ENCODE measurements around the gene ITIH2.
"Not testable (repeated sequence)": the region's sequence is repeated elsewhere in the genome, so short reads cannot be mapped to it uniquely, and the experiment has no call there.

The ITIH2 gene, protein sequence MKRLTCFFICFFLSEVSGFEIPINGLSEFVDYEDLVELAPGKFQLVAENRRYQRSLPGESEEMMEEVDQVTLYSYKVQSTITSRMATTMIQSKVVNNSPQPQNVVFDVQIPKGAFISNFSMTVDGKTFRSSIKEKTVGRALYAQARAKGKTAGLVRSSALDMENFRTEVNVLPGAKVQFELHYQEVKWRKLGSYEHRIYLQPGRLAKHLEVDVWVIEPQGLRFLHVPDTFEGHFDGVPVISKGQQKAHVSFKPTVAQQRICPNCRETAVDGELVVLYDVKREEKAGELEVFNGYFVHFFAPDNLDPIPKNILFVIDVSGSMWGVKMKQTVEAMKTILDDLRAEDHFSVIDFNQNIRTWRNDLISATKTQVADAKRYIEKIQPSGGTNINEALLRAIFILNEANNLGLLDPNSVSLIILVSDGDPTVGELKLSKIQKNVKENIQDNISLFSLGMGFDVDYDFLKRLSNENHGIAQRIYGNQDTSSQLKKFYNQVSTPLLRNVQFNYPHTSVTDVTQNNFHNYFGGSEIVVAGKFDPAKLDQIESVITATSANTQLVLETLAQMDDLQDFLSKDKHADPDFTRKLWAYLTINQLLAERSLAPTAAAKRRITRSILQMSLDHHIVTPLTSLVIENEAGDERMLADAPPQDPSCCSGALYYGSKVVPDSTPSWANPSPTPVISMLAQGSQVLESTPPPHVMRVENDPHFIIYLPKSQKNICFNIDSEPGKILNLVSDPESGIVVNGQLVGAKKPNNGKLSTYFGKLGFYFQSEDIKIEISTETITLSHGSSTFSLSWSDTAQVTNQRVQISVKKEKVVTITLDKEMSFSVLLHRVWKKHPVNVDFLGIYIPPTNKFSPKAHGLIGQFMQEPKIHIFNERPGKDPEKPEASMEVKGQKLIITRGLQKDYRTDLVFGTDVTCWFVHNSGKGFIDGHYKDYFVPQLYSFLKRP

DNA sequence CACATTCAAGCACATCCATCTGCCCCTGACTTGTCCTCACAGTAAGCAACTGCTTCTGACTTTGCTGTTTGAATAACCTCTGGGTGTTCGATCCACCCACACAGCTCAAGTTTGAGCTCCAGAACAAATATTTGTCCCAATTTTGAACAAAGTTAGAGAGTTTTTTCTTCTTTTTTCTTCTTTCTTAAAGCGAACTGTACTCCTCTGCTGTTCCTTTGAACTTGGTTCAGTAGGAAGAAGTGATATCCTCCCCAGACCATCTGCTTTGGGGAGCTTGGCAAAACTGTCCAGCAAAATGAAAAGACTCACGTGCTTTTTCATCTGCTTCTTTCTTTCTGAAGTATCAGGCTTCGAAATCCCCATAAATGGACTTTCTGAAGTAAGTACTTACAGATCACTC lies at the start of gene ITIH2:
Gene ITIH2 (plus strand): TSS at position 177 of the 400 bp plus-strand sequence. CDS start 119 bp downstream, at position 296.
- DNase-seq (ENCODE audit: low read depth): no peak

DNA sequence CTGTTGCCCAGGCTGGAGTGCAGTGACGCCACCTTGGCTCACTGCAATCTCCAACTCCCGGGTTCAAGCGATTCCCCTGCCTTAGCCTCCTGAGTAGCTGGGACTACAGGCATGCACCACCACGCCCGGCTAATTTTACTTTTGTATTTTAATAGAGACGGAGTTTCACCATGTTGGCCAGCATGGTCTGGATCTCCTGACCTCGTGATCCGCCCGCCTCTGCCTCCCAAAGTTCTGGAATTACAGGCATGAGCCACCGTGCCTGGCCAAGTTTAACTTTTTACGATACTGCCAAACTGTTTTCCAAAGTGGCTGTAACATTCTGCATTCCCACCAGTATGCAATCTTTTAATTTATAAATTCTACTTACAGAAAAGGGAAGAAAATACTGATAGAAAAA lies 46.0 kb upstream of the ITIH2 start:
- not testable (repeated sequence) for DNase-seq (ENCODE audit: low read depth)

DNA sequence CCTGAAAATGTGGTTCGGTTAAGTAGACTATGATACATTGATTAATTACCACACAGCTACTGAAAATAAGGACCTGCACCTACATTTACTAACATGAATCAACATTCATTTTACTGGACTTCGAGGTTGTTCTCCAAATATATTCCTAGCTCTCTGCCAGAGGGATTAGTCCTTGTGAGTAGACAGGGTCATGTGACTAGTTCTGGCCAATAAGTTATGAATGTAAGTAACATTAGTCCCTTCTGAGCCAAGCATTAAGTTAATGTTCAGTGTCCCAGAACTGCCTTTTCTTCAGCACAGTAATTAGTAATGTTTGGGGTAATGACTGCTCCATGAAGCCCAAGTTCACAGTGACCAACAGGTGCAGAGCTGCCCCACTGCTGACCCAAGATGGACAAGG lies 45.6 kb upstream of the ITIH2 start:
- DNase-seq (ENCODE audit: low read depth): no peak

DNA sequence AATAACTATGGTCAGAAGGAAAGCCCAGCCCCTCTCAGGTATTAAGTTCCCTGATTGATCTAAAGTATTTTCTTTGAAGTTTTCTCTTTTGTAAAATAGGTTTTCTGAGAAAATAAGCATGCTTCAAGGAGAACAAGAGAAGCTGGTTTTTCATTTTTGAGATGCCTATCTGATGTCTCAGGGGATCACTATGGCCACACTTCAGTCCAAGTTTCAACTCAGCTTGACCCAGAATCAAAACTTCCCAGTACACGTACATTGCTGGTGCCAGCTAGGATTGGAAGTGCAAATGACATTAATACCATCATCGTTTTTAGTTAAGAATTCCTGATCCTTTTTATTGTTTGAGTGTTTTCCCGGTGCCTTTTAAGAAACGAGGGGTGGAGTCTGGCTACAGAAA lies 43.6 kb upstream of the ITIH2 start:
- no peak for DNase-seq (ENCODE audit: low read depth)

DNA sequence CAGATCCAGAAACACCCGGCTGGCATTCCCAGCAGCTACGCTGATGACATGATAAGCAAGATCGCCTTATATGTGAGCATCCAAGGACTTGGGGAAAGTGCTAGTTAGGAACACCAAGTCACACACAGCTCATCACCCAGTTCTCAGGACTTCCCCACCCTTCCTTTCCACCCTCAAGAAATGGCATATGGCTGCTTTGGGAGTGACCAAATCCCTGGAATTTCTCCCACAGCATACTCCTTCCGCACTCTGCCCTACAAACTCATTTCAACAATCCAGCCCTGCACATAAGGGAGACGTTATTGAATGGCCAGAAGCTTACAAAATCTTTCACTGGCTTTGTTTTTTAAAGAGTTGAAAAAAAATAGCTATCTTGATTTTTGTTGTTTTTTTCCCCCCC lies 40.6 kb upstream of the ITIH2 start:
- DNase-seq (ENCODE audit: low read depth): no peak

DNA sequence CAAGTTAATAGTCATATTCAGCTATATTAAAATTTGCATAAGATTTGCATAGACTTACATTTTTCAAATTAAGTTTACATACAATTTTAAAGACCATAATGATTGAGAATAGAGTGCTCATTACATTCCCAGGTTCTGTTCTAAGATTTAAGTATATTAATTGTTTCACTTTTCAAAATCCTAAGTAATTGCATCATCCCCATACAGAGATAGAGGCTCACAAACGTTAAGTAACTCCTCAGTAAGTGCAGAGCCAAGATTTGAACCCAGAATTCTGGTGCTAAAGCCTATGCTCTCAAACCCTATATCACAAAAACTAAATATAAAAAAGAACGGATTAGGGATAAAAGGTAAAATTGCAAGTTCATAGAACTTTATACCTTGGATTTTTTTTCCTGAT lies 38.4 kb upstream of the ITIH2 start:
- no peak for DNase-seq (ENCODE audit: low read depth)

DNA sequence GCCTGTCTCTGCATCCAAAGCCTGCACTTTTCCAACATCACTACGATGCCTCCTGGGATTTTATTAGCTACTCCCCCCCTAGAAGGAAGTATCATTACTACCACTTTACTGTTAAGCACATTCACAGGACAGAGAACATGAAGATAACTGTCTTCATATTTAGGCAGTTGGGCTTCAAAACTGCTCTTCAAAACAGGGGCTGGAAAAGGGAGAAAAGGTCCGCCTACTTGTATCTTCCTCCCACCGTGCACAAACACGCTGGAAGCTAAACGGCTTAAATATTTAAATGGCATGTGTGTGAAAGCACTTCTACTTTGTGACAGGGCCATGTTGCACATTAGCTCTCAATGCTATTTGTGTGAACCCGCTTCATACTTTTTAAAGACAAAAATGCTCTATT lies 37.3 kb upstream of the ITIH2 start:
- DNase-seq (ENCODE audit: low read depth): no peak

DNA sequence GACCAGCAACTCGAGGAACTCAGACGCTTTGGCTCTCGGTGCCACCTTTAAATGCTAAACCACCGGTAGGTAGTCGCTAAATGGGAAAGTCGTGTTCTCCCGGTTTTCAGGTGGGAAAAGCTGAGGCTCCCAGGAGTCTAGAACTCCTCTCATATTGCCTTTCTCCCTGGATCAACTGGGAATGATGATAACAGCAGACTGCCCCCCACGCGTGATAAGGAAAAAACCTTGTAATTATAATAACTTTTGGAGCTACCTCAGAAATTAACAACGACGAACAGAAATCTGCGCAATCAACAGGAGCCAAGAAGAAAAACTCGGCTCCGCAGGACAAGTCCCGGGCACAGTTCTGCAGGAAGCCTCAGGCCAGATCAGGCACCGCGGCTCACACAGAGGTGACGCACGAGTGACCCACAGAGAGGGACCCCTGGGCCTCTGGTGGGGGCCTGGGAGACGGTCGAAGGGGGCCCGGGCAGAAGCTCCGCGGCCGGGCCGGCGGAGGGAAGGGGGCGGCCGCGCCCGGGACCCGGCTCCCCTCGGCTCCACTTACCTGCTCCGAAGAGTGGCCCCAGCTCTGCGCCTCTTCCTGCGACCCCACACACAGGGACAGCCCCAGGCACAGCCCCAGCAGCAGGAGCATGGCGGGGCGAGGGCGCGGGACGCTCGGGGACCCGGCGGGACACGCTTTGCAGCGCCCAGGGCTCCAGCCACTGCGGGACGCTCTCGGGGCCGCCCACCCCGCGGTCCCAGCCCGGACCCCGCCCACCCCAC lies 36.7 kb upstream of the ITIH2 start, which contains the start of gene ITIH5:
Gene ITIH5 (minus strand): TSS at position 714 of the 771 bp plus-strand sequence. CDS start 74 bp downstream, at position 640.
- DNase-seq (ENCODE audit: low read depth): no peak

DNA sequence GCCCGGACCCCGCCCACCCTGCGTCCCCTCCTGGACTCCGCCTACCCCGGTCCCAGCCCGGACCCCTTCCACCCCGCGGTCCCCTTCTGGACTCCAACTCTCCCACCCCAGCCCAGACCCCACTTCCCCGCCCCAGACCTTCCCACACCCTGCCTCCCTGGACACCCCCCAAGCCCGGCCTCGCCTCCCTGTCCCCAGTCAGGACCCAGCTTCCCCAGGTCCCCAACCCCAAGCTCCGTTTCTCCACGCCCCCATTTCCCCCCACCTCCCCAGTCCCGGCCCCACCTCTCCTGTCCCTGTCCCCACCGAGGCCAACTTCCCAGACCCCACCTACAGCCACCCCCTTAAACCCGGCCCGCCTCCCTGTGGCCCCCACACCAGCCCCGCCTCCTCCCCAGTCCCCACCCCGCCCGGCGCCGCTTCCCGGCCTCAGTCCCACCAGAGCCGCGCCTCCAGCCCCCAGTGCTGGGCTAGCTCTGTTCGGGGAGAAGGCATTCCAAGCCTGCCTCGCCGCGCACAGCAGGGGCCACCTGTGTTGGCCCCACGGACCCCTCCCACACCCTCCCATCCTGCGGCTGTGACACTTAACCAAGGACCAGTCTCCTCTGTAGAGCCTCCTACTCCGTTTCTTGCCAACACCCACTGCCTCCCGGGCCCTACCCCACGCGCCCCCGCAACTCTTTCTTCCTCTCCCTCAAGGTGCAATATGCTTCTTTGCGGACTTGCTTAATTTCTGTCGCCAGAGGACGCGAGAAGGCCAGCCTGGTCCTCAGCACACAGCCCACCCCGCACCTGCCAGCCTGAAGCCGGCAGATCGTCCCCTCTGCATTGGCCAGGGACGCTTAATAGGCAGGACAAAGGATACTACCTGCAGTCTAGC lies 35.6 kb upstream of the ITIH2 start:
- DNase-seq (ENCODE audit: low read depth): no peak

DNA sequence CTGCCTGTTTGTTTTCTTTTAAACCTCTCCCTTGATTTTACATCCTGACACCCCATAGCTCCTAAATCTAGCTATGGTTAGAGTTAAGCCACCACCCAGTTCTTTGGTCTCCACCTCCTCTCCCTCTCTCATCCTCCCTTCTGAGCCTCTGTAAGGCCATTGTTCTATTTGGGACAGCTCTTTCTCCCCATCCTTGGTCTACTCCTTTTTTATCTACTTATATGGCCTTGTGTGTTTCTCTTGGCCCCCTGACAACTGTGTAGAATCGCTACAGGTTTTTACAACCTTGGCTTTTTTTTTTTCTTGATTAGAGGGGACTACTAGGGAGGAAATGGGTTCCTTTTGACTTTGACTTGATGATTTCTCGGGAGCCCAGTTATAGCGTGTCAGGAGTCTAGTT lies 33.0 kb upstream of the ITIH2 start:
- no peak for DNase-seq (ENCODE audit: low read depth)

DNA sequence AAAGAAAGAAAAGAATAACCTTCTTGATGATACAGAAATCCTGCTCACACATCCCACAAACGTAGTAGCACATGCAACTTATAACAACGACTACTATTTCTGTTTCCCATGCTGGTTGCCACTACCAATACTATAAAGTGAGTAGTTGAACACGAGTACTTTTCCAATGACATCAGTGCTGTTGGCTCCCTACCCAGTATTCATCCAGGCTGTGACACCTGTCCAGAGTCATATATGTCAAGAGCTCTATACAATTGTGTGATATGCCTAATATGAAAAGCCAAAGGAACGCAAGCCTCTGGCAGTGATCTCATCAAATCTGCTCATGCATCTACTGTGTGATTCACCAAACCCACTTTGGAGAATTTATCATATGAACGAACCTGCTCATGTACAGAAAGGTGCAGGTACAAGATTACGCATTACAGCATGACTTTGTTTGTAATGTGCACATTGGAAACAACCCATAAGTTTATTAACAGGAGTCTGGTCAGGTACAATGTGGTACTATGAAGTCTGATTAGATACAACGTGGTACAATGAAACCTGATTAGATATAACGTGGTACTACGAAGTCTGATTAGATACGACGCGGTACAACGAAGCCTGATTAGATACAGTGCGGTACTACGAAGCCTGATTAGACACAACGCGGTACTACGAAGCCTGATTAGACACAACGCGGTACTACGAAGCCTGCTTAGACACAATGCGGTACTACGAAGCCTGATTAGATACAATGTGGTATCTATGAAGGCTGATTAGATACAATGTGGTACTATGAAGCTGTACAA lies 30.6 kb upstream of the ITIH2 start:
- DNase-seq (ENCODE audit: low read depth): no peak

DNA sequence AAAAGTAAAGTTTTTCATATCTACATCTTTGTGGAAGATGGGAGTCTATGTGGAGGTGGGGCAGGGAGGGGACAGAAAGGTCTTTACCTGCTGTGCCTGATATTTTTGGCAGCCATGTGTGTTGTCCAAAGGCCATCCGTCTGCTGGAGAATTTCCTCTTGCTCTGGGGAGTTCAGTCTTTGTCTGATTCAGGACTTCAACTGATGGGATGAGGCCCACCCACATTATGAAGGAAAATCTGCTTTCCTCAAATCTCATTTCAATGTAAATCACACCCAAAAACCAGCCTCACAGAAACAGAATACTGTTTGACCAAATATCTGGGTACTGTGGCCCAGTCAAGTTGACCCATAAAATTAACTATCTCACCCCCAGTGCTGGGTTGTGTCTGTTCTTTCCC lies 23.9 kb upstream of the ITIH2 start:
- no peak for DNase-seq (ENCODE audit: low read depth)

DNA sequence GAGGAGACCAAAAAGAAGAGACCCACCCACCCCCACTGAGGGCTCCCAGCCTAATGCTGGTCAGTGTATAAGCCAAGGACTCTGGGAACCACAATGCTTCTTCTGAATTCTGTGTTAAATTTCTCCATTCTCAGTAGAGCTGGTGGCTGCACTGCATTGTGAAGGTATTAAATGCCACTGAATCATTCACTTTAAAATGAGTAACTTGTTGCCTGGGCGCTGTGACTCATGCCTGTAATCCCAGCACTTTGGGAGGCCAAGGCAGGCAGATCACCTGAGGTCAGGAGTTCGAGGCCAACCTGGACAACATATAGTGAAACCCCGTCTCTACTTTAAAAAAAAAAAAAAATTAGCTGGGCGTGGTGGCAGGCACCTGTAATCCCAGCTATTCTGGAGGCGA lies 23.0 kb upstream of the ITIH2 start:
- not testable (repeated sequence) for DNase-seq (ENCODE audit: low read depth)

DNA sequence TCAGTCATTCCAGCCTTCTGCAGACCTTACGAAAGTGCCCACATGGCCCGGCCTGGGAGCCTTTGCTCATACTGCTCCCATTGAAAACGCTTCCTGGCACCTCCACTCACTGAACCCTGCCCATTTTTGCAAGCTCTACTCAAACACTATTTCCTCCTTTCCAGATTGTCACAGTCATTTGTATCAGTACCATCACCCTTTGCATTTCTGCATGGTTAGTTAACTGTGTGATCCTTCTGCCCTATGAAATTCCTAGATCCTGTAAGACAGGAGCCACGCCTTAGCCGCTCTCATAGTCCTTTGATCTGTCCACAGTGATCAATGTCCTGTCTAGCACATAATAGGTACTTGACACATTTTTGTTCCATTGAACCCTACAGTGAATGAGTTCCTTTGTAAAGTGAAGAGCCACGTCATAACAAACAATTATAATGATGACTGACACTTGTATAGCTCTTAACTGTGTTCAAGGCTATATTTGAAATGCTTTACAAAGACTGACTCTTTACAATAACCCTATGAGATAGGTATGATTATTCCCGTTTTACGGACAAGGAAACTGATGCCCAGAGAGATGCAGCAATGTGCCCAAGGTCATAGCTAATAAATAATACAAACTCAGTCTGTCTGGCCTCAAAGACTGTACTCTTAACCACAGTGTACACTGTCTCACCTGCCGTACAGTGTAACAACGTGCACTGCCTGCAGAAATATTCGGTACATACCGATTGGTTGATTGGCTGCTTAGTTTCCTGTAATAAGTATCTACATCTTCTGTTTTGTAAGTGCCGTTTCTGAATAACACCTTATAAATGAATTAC lies 16.6 kb upstream of the ITIH2 start:
- DNase-seq (ENCODE audit: low read depth): no peak

DNA sequence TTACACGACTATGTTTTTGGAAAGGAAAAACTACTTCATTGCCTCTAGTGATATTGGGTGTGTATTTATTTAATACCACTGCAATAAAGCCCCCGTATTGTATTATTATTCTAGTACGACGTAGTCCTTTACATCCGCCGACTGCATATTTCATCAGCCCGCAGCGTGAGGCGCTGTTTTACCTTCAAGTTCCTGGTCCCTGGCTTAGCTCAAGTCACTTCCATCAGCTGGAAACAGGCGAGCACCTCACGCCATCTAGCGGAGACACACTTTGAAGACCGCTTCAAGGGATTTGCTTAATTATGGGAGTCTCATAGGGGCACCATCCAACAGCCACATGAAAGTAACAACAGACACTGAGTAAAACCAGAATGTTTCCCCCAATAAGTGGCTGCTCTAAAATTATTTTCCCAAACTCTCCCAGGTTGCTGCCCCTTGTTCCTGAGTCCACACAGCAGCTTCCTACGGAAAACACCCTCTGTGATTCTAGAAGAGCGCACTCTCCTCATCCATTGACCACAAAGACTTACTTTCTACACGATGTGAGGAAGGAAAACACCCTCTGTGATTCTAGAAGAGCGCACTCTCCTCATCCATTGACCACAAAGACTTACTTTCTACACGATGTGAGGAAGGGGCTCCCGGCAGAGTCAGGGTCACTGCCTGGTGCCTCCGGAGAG lies 15.7 kb upstream of the ITIH2 start:
- peak; percentile 71 for DNase-seq (ENCODE audit: low read depth)

DNA sequence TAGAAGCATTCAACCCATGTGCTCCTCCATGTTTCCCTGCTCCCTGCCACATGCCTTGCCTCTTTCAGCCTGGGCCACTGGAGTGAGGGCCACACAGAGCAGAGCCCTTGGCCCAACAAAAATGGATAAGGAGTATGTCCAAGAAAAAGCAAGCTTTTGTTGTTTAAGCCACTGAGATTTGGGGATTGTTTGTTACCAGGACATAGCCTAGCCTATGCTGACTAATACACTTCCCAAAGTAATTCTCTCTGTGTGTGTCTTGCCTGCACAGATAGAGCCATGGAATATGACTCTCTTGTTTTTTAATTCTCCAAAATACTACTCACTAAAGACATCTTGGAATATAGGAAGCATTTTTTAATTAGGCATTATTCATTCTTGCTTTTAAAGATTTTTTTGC lies 13.5 kb upstream of the ITIH2 start:
- DNase-seq (ENCODE audit: low read depth): no peak

DNA sequence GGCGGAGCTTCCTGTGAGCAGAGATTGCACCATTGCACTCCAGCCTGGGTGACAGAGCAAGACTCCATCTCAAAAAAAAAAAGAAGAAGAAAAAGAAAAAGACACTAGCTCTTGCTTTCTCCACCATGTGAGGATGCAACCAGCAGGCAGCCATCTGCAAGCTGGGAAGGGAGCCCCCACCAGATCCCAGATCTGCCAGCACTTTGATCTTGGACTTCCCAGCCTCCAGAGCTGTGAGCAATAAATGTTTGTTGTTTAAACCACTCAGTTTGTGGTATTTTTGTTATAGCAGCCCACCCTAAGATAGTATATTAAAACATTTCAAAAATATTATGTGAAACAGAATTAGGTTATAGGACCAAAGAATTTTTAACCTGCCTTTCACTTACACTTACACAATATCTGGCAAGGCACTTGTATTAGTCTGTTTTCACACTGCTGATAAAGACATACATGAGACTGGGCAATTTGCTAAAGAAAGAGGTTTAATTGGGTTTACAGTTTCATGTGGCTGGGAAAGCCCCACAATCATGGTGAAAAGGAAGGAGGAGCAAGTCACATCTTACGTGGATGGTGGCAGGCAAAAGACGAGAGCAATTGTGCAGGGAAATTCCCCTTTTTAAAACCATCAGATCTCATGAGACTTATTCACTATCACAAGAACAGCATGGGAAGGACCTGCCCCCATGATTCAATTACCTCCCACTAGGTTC lies 12.1 kb upstream of the ITIH2 start:
- not testable (repeated sequence) for DNase-seq (ENCODE audit: low read depth)

DNA sequence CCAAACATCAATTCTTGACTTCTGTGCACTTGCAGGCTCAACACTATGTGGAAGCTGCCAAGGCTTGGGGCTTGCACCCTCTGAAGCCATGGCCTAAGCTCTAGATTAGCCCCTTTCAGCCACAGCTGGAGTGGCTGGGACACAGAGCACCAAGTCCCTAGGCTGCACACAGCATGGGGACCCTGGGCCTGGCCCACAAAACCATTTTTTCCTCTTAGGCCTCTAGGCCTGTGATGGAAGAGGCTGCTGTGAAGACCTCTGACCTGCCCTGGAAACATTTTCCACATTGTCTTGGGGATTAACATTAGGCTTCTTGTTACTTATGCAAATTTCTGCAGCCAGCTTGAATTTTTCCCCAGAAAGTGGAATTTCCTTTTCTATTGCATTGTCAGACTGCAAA lies 10.7 kb upstream of the ITIH2 start:
- not testable (repeated sequence) for DNase-seq (ENCODE audit: low read depth)

All from activated T-cell treated with anti-CD3 and anti-CD28 coated beads for 24 hours (primary cell).